ENCODE measurements around the gene TRAT1. TPM values are rescaled to one million over a fixed set of nuclear protein-coding genes. Genes with fewer than 3 reads are reported as not detected.

Gene TRAT1
- total and polyA plus RNA-seq, 2 donors (not counting 3 experiments of a cell fraction or from before 2014, with no cell fraction given): not detected

DNA sequence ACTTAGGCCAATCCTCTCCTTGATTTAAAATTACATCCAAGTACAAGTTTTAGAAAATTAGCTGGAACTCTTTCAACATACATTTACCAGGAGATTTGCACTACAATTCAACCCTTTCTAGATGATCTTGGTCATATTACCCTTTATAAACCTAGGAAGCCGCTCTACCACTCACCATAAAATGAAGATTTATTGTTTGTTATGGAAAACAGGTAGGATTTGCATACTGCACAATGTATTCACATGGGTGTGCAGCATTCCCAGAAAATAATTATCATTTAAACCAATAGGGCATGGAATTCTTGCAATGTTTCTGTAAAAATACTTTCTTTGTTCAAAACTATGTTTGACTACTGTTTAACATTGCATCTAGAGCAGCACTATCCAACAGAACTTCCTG, 46.9 kb upstream of the TRAT1 start:
- no peaks in the 10 kb centered on the region for H4K20me1 ChIP-seq (replicated peaks; ENCODE audit: control insufficient read depth, extremely low read depth, insufficient read depth, low read length)
- no peaks in the 10 kb centered on the region for H3K9me3 ChIP-seq (replicated peaks; ENCODE audit: control insufficient read depth, insufficient read depth, low read length)
- H3K4me1 ChIP-seq (ENCODE audit: control insufficient read depth, extremely low read depth, insufficient read depth, low read length): no peaks in the 10 kb centered on the region
- no peaks in the 10 kb centered on the region for H3K9me1 ChIP-seq (replicated peaks; ENCODE audit: control insufficient read depth, extremely low read depth, insufficient read depth, low read length)
- peaks cover 0 to 2% of the 10 kb centered on the region in 2 experiments for H3K27me3 ChIP-seq (ENCODE audit: control insufficient read depth in 2 of 2, insufficient read depth in 2 of 2, low read length in 2 of 2)
- no peaks in the 10 kb centered on the region for H3K79me2 ChIP-seq (ENCODE audit: control insufficient read depth, insufficient read depth, low read length)
- FAIRE-seq: no peak
- no peaks in the 10 kb centered on the region for H3K36me3 ChIP-seq (ENCODE audit: control insufficient read depth in 2 of 2, extremely low read depth in 1 of 2, insufficient read depth in 2 of 2, low read length in 2 of 2)
- ChIA-PET POLR2A (no interaction called here), CTCF (no interaction called here)
- H3K9ac ChIP-seq (replicated peaks; ENCODE audit: extremely low read depth, insufficient read depth, low read length): no peak overlapping the region
- no TSS peak for BruUV-seq (replicated peaks)
- intact Hi-C loops (cut with micrococcal nuclease) (no loop called here), dilution Hi-C loops (cut with MboI; ENCODE audit: extremely low pct_ligation_motif_present, low sequenced_read_pairs) (no loop called here)
- no peak overlapping the region for H3K27ac ChIP-seq (ENCODE audit: insufficient read depth, low read depth, low read length)
- no peak overlapping the region for H2AFZ ChIP-seq (ENCODE audit: low read depth, low read length)
- H3K4me2 ChIP-seq (ENCODE audit: insufficient read depth, low read length): no peak overlapping the region
- DNase-seq (ENCODE audit: low read depth, low spot score): no peak
- no peak overlapping the region for H3K4me3 ChIP-seq (replicated peaks in 1 of 3; ENCODE audit: insufficient read depth in 1 of 3, low read depth in 1 of 3, low read length in 3 of 3)
- TF ChIP-seq, protein P1, sequence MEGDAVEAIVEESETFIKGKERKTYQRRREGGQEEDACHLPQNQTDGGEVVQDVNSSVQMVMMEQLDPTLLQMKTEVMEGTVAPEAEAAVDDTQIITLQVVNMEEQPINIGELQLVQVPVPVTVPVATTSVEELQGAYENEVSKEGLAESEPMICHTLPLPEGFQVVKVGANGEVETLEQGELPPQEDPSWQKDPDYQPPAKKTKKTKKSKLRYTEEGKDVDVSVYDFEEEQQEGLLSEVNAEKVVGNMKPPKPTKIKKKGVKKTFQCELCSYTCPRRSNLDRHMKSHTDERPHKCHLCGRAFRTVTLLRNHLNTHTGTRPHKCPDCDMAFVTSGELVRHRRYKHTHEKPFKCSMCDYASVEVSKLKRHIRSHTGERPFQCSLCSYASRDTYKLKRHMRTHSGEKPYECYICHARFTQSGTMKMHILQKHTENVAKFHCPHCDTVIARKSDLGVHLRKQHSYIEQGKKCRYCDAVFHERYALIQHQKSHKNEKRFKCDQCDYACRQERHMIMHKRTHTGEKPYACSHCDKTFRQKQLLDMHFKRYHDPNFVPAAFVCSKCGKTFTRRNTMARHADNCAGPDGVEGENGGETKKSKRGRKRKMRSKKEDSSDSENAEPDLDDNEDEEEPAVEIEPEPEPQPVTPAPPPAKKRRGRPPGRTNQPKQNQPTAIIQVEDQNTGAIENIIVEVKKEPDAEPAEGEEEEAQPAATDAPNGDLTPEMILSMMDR (IDR thresholded peaks at IDR 0.05; ENCODE audit: extremely low read depth in 1 of 2, insufficient read depth in 1 of 2, low read depth in 1 of 2, low read length in 2 of 2): no peak
- no peak for TF ChIP-seq POLR2AphosphoS5 (IDR thresholded peaks at IDR 0.05; ENCODE audit: insufficient read depth, low read depth, low read length)
- TF ChIP-seq JUN (IDR thresholded peaks at IDR 0.05; ENCODE audit: borderline replicate concordance, insufficient read depth, insufficient read length, low read depth): no peak

DNA sequence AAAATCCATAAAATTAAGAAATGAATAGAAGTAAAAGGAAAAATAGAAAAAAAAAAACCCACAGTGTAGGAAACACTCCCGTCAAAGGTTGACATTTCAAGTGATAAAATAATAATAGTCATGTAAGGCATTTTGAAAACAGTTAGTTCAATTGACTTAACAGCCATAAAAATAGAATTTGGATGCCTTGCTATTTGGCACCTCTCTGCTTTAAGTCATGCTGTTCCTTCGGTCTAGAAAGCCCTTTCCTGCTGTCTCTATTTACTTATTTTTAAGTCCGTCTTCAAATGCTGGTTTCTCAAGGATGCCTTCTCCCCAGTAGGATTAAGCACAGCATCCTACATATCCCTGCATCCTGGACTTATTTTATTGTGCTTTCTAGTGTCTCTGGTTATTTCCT, 43.1 kb upstream of the TRAT1 start:
- H3K9ac ChIP-seq (replicated peaks; ENCODE audit: extremely low read depth, insufficient read depth, low read length): no peak overlapping the region

More for the DNA sequence above, 43.1 kb upstream of the TRAT1 start:
- Histone ChIP-seq H4K20me1 (replicated peaks; ENCODE audit: control insufficient read depth, extremely low read depth, insufficient read depth, low read length) (no peaks in the 10 kb centered on the region), H2AFZ (ENCODE audit: low read depth, low read length) (no peak overlapping the region), H3K36me3 (ENCODE audit: control insufficient read depth in 2 of 2, extremely low read depth in 1 of 2, insufficient read depth in 2 of 2, low read length in 2 of 2) (no peaks in the 10 kb centered on the region), H3K27me3 (ENCODE audit: control insufficient read depth in 2 of 2, insufficient read depth in 2 of 2, low read length in 2 of 2) (peaks cover 0 to 2% of the 10 kb centered on the region in 2 experiments), H3K27ac (ENCODE audit: insufficient read depth, low read depth, low read length) (no peak overlapping the region), H3K4me1 (ENCODE audit: control insufficient read depth, extremely low read depth, insufficient read depth, low read length) (no peaks in the 10 kb centered on the region), H3K4me2 (ENCODE audit: insufficient read depth, low read length) (no peak overlapping the region), H3K79me2 (ENCODE audit: control insufficient read depth, insufficient read depth, low read length) (no peaks in the 10 kb centered on the region), H3K4me3 (replicated peaks in 1 of 3; ENCODE audit: insufficient read depth in 1 of 3, low read depth in 1 of 3, low read length in 3 of 3) (no peak overlapping the region), H3K9me1 (replicated peaks; ENCODE audit: control insufficient read depth, extremely low read depth, insufficient read depth, low read length) (no peaks in the 10 kb centered on the region), H3K9me3 (replicated peaks; ENCODE audit: control insufficient read depth, insufficient read depth, low read length) (no peaks in the 10 kb centered on the region)
- FAIRE-seq: no peak
- ChIA-PET POLR2A (no interaction called here), CTCF (no interaction called here)
- no TSS peak for BruUV-seq (replicated peaks)
- no peak for DNase-seq (ENCODE audit: low read depth, low spot score)
- dilution Hi-C loops (cut with MboI; ENCODE audit: extremely low pct_ligation_motif_present, low sequenced_read_pairs): no loop called here
- no peak for TF ChIP-seq EZH2 (IDR thresholded peaks at IDR 0.05; ENCODE audit: borderline replicate concordance, low read depth, low read length, severe bottlenecking)
- TF ChIP-seq FOS (IDR thresholded peaks at IDR 0.05; ENCODE audit: borderline replicate concordance, insufficient read depth, low read length): no peak
- intact Hi-C loops (cut with micrococcal nuclease): no loop called here

Measured in endothelial cell of umbilical vein (primary cell).